Stimulated activated CD4-positive, alpha-beta T cell treated with anti-CD3 and anti-CD28 coated beads, Interleukin-12 subunit alpha, Interleukin-12 subunit beta, amount 100 ng/mL, for 24 hours (primary cell): ENCODE measurements around the gene EEFSEC.

Experiments
- DNase-seq, 2 experiments: peaks; one replicate each; pipeline ENCODE4 v3.0.0-alpha.2; 2020; ENCODE audit warnings: low read depth in 2 of 2

The EEFSEC gene

DNA sequence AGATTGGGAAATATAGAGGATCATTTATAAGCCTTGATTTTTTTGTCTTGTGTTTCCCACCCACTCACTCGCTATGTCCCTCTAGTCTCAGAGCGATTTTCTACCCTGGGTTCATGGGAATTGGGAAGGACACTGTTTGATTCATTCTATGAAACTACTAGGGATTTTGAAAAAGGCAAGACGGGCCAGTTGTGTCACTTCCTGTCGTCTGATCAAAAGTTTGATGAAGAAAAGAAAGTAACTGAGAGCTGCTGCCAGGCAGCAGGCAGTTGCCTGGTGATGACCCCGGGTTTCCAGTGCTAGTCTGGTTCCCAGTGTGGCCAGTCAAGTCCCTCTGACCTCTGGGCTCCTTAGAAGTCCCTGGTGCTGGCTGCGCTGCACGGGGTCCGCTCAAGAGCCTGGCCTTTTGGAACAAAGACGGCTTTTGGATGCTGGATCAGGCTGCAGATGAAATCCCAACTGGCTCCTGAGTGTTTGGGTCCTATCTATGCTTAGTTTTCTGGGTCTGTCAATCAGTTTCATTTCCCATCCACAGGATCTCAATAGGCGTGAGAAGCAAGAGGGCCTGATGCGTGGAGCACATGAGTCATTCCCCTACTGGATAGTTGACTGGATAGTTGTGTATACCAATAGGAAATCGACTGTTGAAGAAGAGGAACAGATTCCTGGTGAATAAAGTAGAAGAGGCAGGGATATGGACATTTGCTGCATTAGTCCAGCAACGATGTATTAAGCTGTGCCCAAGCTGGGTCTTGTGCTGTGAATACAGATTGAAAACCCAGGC lies 89.7 kb downstream of the EEFSEC start:
- no peak for DNase-seq

DNA sequence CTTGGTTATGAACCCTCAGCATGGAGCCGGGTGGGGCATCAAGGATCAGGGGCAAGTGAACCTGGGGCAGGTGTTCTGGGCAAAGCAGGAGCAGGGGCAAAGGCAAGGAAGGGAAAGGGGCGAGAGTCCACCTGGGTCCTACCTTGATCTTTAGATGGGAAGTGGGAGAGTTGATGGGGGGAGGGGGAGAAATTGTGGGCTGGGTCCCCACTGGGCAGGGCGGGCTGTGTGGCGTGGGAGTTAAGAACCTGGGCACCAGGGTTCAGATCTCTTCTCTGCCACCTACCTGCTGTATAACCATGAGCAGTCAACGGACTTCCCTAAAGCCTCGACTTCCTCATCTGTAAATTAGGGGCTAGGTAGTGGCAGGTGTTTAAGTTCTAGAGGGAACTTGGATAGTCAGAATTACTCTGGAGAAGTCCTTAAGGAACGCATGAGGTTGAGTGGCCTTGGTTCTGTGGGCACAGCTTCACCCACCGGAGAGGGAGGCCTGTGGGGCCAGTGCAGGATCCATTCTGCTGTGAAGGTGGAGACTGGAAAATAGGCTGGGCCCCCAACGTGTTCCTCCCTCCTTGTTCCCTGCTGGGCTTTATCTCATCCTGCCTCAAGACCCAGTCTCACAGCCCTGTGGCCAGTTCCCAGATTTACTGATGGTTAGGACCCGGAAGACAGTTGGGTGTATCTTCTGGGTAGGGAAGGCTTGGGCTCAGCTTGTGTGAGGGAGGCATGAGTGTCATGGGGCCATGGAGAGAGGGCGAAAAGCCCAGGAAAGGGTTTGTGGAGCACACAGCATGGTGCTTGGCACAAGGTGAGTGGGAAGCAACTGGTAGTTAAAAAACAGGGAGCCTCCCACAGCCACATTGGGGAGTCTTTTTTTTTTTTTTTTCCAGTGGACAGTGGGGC lies 90.6 kb downstream of the EEFSEC start:
- no peak for DNase-seq

DNA sequence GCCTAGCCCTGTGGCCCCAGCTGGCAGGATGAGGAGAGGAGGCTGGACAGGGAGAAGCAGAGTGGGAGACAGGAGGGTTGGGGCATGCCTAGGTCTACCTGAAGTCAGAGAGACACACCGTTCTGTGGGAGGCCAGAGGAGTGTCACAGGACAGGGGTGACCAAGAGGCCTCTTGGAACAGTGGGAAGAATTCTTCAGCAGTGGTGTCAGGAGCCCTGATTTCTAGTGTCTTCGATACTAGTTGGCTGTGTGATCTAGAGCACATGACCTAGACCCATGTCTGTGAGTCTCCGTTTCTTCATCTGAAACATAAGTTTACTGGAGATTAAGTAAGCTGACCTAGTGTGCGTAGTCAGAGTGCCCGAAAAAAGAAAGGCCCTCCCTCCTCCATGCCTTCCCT lies 92.2 kb downstream of the EEFSEC start:
- DNase-seq: no peak

DNA sequence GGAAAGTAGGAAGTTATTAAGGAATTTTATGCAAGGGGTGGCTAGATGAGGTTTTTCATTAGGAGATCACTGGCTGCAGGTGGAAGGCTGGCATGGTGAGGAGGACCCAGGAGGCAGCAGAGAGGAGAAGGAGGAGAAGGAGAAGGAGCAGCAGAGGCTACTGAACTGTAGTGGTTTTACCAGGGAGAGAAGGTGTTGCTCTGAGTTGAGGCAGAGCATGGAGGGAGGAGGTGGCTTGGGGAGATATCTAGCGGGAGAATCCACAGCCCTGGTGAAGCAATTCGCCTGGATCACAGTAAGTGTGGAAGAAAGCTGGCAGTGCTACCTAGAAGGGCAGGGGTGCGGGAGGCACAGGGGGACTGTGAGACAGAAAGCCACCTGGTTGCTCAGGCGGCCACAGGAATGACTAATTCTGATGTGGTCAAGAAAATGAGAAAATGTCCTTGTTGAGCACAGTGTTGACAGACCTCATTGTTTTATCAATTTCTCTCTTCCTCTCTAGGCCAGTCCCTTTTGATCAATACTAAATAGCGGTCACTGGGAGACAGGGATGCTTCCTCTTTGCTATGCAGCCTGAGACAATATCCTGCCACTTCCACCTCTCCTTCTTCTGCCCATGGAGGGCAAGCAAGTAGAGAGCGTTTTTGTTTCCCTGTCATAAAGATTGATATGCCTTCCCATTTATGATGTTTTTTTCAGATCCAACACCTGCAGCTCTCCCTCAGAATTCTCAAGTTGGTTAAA lies 94.6 kb downstream of the EEFSEC start:
- DNase-seq: no peak

DNA sequence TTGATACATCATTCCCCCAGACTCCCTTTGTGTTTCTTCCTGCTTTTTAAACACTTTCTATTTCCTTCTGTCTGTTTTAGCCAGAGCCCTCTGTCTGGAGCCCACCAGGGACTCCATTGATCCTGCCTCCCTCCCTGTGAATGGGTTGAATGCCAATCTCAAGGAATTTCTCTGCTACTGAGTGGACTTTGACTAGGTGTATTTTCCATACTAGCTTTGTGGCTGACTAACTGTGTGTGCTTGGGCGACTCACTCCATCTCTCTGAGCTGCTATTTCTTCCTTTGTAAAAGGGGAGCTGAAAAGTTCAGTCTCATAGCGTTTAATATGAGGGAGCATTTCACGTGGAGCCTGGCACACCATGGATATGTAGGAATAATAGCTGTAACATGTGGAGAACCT lies 98.8 kb downstream of the EEFSEC start:
- no peak for DNase-seq

DNA sequence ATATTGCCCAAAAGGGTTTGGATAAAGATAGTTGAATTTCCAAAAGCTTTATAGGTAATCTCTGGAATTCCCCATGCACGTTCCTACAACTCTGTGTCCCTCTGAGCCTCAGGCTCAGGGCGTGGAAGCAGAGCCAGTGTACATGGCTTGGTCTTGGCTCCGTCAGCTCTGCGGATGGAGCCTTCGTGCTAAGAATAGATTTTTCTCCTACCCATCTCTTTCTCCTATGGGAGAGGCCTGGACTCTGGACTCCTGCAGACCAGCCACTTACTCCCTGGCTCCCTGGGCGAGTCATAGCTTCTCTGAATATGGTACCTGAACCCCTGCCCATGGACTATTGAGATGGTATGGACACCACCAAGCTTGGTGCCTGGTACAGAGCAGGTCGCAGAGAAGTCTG lies 99.9 kb downstream of the EEFSEC start:
- DNase-seq: no peak

DNA sequence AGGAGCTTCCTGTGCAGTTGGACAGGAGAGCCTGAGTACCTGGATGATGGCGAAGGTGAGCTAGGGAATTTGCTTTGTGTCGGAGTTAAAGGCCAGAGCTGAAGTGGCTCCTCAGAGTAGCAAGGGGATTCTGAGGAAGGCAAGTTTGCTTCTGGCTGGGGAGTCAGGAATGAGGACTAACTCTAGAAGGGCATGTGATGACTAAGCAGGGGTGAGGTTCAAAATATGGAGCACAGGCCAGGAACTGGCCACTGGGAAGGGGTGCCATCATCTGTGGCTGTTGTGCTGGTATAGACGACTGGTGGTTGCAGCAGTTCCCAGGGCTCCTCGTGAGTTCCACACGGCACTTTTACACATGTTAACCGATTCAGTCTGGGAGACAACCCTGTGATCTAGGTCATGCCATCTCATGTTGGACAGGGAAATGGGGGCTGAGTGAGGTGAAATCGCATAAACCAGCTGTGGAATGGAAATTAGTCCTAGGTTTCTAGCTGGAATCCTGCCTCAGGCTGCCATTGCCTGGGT lies 100.8 kb downstream of the EEFSEC start:
- no peak for DNase-seq

DNA sequence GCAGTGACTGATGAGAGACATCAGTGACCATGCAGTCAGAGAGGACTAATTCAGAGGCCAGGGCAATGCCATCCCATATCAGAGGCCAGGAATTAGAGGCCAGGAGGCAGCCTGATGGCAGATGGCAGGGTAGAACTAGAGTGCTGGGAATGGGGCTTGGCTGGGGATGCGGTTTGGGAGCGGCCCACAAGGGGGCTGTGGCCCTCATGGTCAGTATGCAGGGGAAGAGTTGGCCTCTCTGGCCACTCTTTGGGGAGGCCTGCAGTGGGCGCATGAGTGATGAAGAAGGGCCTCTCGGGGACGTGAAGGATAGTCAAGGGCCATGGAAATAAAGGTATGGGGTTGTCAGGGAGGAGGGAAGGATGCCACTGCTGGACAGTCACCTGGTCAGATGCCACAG lies 101.7 kb downstream of the EEFSEC start:
- no peak for DNase-seq

DNA sequence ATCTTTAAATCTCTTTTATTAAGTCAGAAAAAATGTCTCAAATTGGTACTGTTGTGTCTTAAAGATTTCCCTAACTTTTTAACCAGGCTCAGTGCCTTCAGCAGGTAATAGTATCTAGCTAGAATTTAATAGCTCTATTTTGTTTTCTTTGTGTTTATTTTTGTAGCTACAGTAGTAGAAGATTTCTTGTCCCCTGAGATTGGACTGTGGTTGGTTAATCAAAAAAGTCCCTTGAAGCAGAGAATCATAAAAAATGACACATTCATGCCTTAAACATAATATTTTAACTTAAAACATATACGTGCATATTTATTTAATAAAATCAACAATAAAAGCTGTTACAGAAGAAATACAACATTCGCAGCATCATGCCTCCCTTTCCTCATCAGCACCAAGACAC lies 102.8 kb downstream of the EEFSEC start:
- no peak for DNase-seq

DNA sequence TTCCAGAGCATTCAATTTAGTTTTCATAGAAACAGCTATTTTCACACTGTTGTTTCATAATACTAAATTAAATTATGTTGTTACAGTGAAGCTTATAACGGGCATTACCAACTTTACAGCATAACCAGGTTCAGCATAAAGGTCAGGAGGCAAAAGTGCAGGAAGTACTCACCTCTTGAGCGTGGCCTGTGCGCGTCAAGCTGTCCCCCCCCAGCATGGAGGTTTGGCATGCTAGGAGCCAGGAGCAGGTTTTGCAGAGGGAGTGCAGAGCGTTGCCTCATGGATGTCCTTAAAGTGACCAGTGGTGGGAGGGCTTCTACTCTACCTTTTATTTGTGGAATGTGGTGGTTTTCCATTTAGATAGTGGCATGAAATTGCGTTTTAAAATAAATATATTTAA lies 104.4 kb downstream of the EEFSEC start:
- no peak for DNase-seq

DNA sequence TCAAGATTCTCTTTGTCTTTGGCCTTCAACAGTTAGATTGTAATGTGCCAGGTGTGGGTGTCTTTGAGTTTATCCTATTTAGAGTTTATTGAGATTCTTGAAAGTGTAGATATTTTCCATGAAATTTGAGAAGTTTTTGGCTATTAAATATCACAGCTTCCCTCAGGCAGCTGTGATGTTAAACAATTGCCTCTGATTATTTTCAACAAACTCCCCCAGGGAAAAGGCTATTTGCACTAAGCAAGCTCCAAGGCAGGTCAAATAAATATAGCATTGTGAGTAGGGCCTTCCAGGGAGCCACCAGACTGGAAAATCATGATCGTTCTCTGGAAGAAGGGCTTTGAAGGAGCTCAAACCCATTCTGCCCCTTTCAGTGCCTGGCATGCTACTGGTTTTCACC lies 107.0 kb downstream of the EEFSEC start:
- DNase-seq: no peak

DNA sequence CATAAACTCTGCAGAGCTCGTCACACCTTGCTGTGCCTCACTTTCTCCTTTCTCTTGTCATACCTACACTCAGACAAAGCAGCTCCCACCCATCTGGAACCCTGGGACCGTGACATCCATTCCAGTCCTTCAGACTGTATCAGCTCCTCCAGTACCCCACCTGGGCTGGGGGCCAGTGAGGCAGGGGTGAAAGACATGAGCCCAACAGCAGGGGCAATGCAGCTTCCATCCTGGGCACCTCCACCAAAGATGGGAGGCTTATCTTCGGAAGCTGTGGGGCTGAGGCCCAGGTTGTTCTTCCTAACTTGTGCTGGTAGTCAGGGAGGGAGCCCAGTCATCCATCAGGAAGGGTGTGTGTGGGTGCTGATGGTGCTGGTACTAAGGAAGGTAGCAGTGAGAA lies 109.2 kb downstream of the EEFSEC start:
- no peak for DNase-seq

DNA sequence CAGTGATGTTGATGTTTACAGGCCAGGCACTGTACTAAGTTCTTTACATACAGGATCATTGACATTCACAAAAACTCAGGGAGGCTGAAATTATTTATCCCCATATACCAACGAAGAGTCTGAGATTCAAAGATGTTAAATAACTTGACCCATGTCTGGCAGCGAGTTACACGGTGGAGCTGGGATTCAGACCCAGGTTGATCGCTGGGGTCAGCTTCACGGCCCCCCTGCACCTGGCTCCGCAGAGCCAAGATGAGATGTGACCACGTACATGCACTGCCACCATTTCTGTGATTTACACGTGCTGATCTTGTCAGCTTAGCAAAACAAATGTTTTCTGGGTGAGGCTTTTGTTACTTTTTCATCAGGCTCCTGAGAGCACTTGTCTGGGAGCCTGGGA lies 109.8 kb downstream of the EEFSEC start:
- DNase-seq: no peak

DNA sequence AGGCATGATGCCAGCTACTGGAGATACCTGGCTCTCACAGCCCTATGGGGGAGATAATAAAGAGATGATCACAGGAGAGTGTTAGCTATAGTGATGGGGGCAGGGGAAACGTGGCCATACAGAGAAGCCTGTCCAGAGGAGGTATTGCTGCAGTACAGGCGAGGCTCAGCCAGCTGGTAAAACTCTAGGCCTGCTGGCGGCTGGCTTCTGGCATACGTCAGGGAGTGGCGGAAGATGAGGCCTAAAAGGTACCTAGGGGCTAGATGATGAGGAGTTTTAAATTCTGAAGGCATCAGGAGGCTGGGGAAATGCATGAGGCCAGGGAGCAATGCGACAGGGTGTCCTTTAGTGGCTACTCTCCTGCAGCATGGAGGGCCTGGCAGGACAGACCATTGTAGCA lies 110.7 kb downstream of the EEFSEC start:
- DNase-seq: no peak

DNA sequence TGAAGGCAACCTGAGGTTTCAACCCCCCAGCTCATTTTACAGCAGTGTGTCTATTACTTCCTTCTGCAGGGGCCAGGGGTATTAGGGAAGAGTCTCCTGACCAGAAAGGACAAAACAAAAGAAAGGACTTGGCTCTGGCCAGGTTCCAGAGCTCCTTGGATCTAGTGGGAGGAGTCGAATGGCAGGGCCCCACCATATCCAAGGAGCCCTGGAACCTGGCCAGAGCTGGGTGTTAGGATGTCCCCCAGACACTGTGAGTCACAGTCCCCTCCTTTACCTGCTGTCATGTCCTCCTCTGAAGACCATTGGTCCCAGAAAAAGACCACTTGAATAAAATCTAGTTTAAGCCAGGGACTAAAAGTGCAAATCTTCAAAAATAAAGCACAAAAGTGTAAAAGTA lies 113.2 kb downstream of the EEFSEC start:
- no peak for DNase-seq

DNA sequence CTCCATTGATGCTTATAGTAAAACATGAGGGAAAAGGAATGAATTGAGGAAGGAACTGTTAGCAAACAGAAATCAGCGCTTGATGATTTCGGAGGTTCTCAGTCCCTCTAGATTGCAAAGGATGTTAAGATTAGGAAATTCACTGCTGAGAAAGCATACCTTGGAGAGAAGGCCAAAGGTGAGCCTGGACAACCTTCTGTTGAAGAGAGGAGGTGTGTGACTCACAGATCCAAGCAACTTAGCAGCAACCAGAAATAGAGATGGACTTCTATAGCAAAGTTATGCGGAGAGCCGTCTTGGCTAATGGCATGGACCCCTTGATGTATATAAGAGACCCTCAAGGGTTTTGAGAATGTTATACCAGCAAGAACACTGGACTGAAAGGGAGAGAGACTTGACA lies 114.3 kb downstream of the EEFSEC start:
- no peak for DNase-seq

DNA sequence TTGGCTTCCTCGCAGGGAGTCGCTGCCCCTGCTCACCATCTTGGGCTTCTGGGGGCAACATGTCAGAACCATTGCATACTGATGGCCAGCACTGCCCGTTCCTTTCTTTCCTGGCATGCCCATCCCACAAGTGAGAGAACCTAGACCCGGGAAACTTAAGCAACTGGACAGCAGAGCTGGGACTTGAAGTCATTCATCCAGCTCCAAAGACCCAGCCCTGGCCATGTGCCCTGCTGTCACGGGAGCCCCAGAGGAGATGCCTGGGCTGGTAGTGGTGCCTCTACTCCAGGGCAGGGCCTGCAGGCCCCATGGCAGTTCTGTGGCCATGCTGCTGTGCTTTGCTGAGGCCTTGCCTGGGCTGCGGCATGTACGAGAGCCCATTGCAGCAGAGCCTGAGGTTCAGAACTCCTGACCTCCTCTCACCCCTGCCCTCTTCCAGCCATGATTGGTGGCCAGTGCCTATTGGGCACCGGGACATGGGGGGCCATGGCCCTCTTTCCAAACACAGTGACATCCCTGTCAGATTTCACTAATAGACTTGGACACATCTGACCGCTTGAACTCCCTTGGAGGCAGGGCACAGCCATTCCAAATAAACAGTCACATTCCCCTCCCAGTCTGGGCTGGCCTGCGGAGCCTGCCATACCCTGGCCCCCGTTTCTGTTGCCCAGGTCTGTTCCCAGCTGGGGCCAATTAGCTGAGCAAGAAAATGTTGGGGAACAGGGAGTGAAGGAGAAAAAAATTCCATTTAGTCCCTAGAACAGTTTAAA lies 115.9 kb downstream of the EEFSEC start:
- DNase-seq: no peak

DNA sequence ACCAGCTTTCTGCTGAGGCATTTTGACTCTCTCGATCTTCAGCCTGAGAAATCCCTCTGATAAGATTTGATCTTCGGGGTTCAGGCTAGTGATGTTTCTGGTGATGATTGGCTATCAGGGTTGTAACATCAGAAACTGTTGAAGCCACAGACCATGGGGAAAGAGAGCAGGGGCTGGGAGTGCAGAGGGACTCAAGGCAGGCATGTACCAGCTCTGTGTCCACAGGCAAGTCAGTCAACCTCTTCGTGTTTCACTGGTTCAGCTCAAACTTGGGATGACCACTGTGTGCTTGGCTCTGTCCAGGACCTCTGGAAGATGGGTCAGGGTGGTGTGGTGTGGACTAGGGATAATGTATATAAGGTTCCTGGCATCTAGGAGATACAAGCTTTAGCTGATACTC lies 116.5 kb downstream of the EEFSEC start:
- DNase-seq: no peak

DNA sequence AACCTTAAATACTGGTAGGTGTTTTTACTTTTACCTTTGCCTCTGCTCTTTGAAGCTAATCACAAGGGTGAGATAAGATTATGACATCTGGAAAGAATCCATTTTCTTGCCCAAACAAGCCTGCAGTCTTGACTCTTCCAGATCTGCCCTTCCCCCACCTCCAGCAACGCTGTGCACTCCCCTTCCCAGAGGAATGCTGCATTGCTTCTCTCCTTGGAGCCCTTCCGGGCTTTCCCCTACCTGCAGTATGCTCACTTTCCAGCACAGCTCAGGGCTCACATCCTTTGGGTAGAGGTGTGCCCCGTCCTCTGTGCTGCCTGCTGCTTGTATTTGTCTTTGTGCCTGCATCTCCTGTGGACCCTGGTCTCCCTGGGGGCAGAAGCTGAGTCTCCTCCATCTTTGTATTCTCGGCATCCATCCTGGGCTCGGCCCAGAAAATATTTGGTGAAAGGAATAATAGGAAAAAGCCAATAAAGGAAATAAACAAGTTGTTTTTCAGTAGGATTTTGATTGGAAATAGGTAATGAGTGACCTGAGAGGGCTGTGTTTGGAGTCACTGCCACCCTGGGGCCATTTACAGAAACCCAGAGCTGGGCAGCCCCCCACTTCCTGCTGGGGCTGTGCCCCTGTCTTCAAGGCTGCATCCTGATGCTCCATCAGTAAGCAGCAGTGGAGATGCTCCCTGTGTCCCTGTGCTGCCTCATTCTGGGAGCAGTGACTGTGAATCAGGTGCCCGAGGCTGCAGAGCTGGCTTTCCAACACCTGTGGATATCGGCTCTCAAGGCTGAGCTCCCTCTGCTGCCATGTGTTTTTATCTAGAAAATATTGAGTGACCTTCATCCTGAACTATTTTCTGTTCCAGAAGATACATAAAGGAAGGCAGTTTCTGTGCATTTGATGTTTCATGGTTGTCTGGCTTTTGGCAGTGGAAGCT lies 117.5 kb downstream of the EEFSEC start:
- no peak for DNase-seq
